Stimulated activated CD4-positive, alpha-beta T cell treated with anti-CD3 and anti-CD28 coated beads, Interleukin-1b, Interleukin-23, amount 100 ng/mL, for 4 hours (primary cell): ENCODE results near the gene CHST11.
A peak's percentile ranks its signal among the peaks of the same experiment; 100 is the strongest.

Experiments
- DNase-seq, 2 donors: peaks; one replicate each; pipeline ENCODE4 v3.0.0-alpha.2; 2020; ENCODE audit warnings: low read depth in 2 of 2

The CHST11 gene

GRCh38 chr12:104433061-104433460 lies 23.7 kb upstream of the CHST11 start:
- no peak for DNase-seq

GRCh38 chr12:104434129-104434528 lies 22.6 kb upstream of the CHST11 start:
- DNase-seq: no peak

- no peak for DNase-seq
These were observed 21.6 kb upstream of the CHST11 start for GRCh38 chr12:104435175-104435574.

GRCh38 chr12:104435765-104436164 lies 21.0 kb upstream of the CHST11 start:
- DNase-seq: no peak

GRCh38 chr12:104436790-104437189 lies 20.0 kb upstream of the CHST11 start:
- no peak for DNase-seq

- no peak for DNase-seq
These were observed 18.6 kb upstream of the CHST11 start for GRCh38 chr12:104438134-104438533.

- no peak for DNase-seq
These were observed 17.6 kb upstream of the CHST11 start for GRCh38 chr12:104439137-104439536.

- no peak for DNase-seq
These were observed 13.7 kb upstream of the CHST11 start for GRCh38 chr12:104443008-104443407.

GRCh38 chr12:104446646-104447421 lies 9.9 kb upstream of the CHST11 start:
- DNase-seq: no peak

GRCh38 chr12:104448031-104448430 lies 8.7 kb upstream of the CHST11 start:
- no peak for DNase-seq

GRCh38 chr12:104448451-104448850 lies 8.3 kb upstream of the CHST11 start:
- no peak for DNase-seq

- DNase-seq: no peak
These were observed 6.0 kb upstream of the CHST11 start for GRCh38 chr12:104450700-104451099.

GRCh38 chr12:104452087-104452486 lies 4.7 kb upstream of the CHST11 start:
- DNase-seq: no peak

GRCh38 chr12:104453133-104453532 lies 3.6 kb upstream of the CHST11 start:
- DNase-seq: no peak

- no peak for DNase-seq
These were observed 1.8 kb upstream of the CHST11 start for GRCh38 chr12:104454997-104455396.

- DNase-seq: no peak
These were observed 951 bp upstream of the CHST11 start for GRCh38 chr12:104455578-104456416.

- peak; percentile 45 to 46 for DNase-seq
These were observed 400 bp downstream of the CHST11 start for GRCh38 chr12:104456950-104457745.

- DNase-seq: peak in 1 of 2 donors; percentile 44
These were observed 1.3 kb downstream of the CHST11 start for GRCh38 chr12:104457746-104458693.

GRCh38 chr12:104458694-104459367 lies 2.1 kb downstream of the CHST11 start:
- no peak for DNase-seq

- DNase-seq: no peak
These were observed 2.7 kb downstream of the CHST11 start for GRCh38 chr12:104459368-104459909.
